HepG2 (cell line): Measurements from ENCODE around the gene KCNH1. TPM values are rescaled to one million over a fixed set of nuclear protein-coding genes. Genes with fewer than 3 reads are reported as not detected.

Experiments used
- ATAC-seq: fragments of 200-7000 bp; cut with Tn5 transposase; 3 replicates; pipeline ENCODE4 v1.9.1; 2020; ENCODE audit warnings: mild to moderate bottlenecking, moderate library complexity
- BruUV-seq: library from RNA; stranded (reverse); fragments of 400-500 nt; replicated peaks from 2 replicates; lab custom pipeline; 2021; lab: Mats Ljungman, UMichigan
- CTCF ChIA-PET: fragments of 300-600 bp; formaldehyde crosslinking; extraction: SDS; loops from one replicate; lab custom pipeline; 2021; ENCODE audit warnings: low total read pairs, inconsistent platforms, low intra/inter-chr PET ratio; lab: Yijun Ruan, JAX
- POLR2A ChIA-PET: fragments of 350-600 bp; sonication (Branson Sonifier 250); formaldehyde crosslinking; loops from one replicate; lab custom pipeline; 2020; ENCODE audit warnings: antibody characterized with exemption, inconsistent platforms; lab: Yijun Ruan, JAX
- DNase-seq: peaks from one replicate; pipeline ENCODE4 v3.0.0-alpha.2; 2015; ENCODE audit warnings: low spot score
- FAIRE-seq: peaks from 3 replicates; lab custom pipeline; 2011; peaks lifted over from hg19 to GRCh38; lab: Jason Lieb, UNC
- H2AFZ ChIP-seq: one replicate; pipeline ENCODE4 v1.6.1; 2011; ENCODE audit warnings: low read length, inconsistent platforms
- H3K27ac ChIP-seq: fragments of 300-600 bp; 3 replicates; pipeline ENCODE4 v1.8.0; 2011; ENCODE audit warnings: mixed run types, mild to moderate bottlenecking, mixed read lengths, low read length, inconsistent platforms; ENCODE audit not compliant: insufficient read depth; ENCODE audit errors: extremely low read length
- H3K27me3 ChIP-seq, 2 experiments: fragments of 200-600 bp in 1 of 2; 2 replicates in 1 of 2; 3 replicates in 1 of 2; pipeline versions ENCODE4 v1.6.0 to v1.8.0; 2011; ENCODE audit warnings: low read length in 2 of 2, mild to moderate bottlenecking in 2 of 2, moderate library complexity in 2 of 2, inconsistent platforms in 1 of 2; ENCODE audit not compliant: insufficient read depth in 2 of 2, control insufficient read depth in 1 of 2
- H3K36me3 ChIP-seq, 2 experiments: fragments of 200-600 bp in 1 of 2; replicated peaks in 1 of 2; 2 replicates in 1 of 2; 3 replicates in 1 of 2; pipeline versions ENCODE4 v1.5.1 to v1.8.0; 2011; ENCODE audit warnings: low read length in 2 of 2, inconsistent platforms in 1 of 2; ENCODE audit not compliant: insufficient read depth in 2 of 2, control insufficient read depth in 1 of 2
- H3K4me1 ChIP-seq: 2 replicates; pipeline ENCODE4 v1.5.1; 2012; ENCODE audit warnings: low read length, inconsistent platforms; ENCODE audit not compliant: insufficient read depth
- H3K4me2 ChIP-seq: 2 replicates; pipeline ENCODE4 v1.6.0; 2011; ENCODE audit warnings: low read depth, low read length, inconsistent platforms
- H3K4me3 ChIP-seq, 3 experiments: fragments of 200-600 bp in 1 of 3; sonication (generic), shearing (Covaris generic) in 1 of 3; replicated peaks in 1 of 3; 2 replicates each; pipeline ENCODE4 v1.5.1; 2011 to 2016; ENCODE audit warnings: low read length in 3 of 3, inconsistent platforms in 2 of 3, low read depth in 2 of 3, mild to moderate bottlenecking in 2 of 3, control low read depth in 1 of 3, mixed read lengths in 1 of 3; ENCODE audit not compliant: insufficient read depth in 1 of 3
- H3K79me2 ChIP-seq: one replicate; pipeline ENCODE4 v1.6.1; 2011; ENCODE audit warnings: low read length, inconsistent platforms; ENCODE audit not compliant: insufficient read depth
- H3K9ac ChIP-seq: 2 replicates; pipeline ENCODE4 v1.6.0; 2011; ENCODE audit warnings: mild to moderate bottlenecking, low read depth, low read length, inconsistent platforms; ENCODE audit not compliant: insufficient read depth
- H3K9me3 ChIP-seq: 2 replicates; pipeline ENCODE4 v1.5.1; 2012; ENCODE audit warnings: mild to moderate bottlenecking, low read length
- H4K20me1 ChIP-seq: 2 replicates; pipeline ENCODE4 v1.6.0; 2011; ENCODE audit warnings: inconsistent platforms, mild to moderate bottlenecking, low read length, moderate library complexity; ENCODE audit not compliant: insufficient read depth
- ETV6 ChIP-seq: sonication (generic); formaldehyde crosslinking; conservative IDR thresholded peaks from 2 replicates; pipeline ENCODE4 v1.4.0; 2020; ENCODE audit warnings: missing genetic modification reagents
- FLYWCH1 ChIP-seq: sonication (generic); formaldehyde crosslinking; IDR thresholded peaks from 2 replicates; pipeline ENCODE4 v1.8.1; 2023; ENCODE audit warnings: mild to moderate bottlenecking, missing genetic modification reagents
- HMG20A ChIP-seq: IDR thresholded peaks from 2 replicates; pipeline ENCODE4 v1.6.1; 2016; ENCODE audit warnings: borderline replicate concordance
- KLF9 ChIP-seq: IDR thresholded peaks from 2 replicates; pipeline ENCODE4 v1.6.1; 2016; ENCODE audit warnings: low read depth
- MAFK ChIP-seq, 2 experiments: IDR thresholded peaks in 1 of 2; conservative IDR thresholded peaks in 1 of 2; 2 replicates each; pipeline ENCODE4 v1.6.1; 2011; ENCODE audit warnings: improper control_type of control experiment in 2 of 2, low read length in 2 of 2
- NFRKB ChIP-seq: fragments of 450-650 bp; IDR thresholded peaks from 2 replicates; pipeline ENCODE4 v1.6.1; 2017
- NR2F2 ChIP-seq: IDR thresholded peaks from 2 replicates; pipeline ENCODE4 v1.6.1; 2012; ENCODE audit warnings: low read depth, inconsistent platforms, borderline replicate concordance
- SMC3 ChIP-seq: IDR thresholded peaks from 2 replicates; pipeline ENCODE4 v1.6.1; 2011; ENCODE audit warnings: low read length, improper control_type of control experiment
- TGIF2 ChIP-seq: IDR thresholded peaks from 2 replicates; pipeline ENCODE4 v1.6.1; 2016; ENCODE audit warnings: control low read depth, missing compliant biosample characterization
- ZBTB8A ChIP-seq: sonication (generic); formaldehyde crosslinking; IDR thresholded peaks from 2 replicates; pipeline ENCODE4 v1.4.0; 2020; ENCODE audit warnings: mild to moderate bottlenecking, low read depth, missing genetic modification reagents, borderline replicate concordance
- ZNF235 ChIP-seq: sonication (generic); formaldehyde crosslinking; IDR thresholded peaks from 2 replicates; pipeline ENCODE4 v1.8.1; 2023; ENCODE audit warnings: mild to moderate bottlenecking, missing genetic modification reagents, borderline replicate concordance
- ZNF326 ChIP-seq: sonication (generic); formaldehyde crosslinking; IDR thresholded peaks from 2 replicates; pipeline ENCODE4 v1.4.0; 2020; ENCODE audit warnings: missing genetic modification reagents, borderline replicate concordance
- ZNF354B ChIP-seq: sonication (generic); formaldehyde crosslinking; IDR thresholded peaks from 2 replicates; pipeline ENCODE4 v1.8.0; 2022; ENCODE audit warnings: mild to moderate bottlenecking, missing genetic modification reagents
- WGBS: methylation state at CpG from one replicate; pipeline ENCODE4 v1.1.6; 2017; ENCODE audit warnings: low lambda C conversion rate; 5-methylcytosine and 5-hydroxymethylcytosine counted together
- in situ Hi-C: cut with HindIII; loops from 2 replicates; pipeline ENCODE4 v1.10.0; 2017; ENCODE audit warnings: low pct_unique_long_range_greater_than_20kb; ENCODE audit not compliant: extremely low pct_ligation_motif_present
- intact Hi-C: fragments of 100-400 bp; cut with micrococcal nuclease; formaldehyde crosslinking; loops from one replicate; pipeline ENCODE4 v1.10.0; 2022; ENCODE audit not compliant: unreplicated experiment
- polyA plus RNA-seq, 8 experiments: library from polyadenylated mRNA; depleted of rRNA in 3 of 8; stranded (reverse) in 7 of 8; unstranded in 1 of 8; fragments of >200 nt; fragmentation: Illumina TruSeq in 4 of 8; extraction: Trizol in 4 of 8; gene quantifications; 2 replicates each; pipeline versions ENCODE4 v1.2.1 to v1.2.3, GENCODE V29; 2011 to 2016; ENCODE audit warnings: low read depth in 4 of 8, missing spikeins in 1 of 8, mixed read lengths in 1 of 8; ENCODE audit not compliant: insufficient read depth in 1 of 8
- total RNA-seq, 5 experiments: library from RNA; depleted of rRNA; stranded (reverse); fragments of >200 nt; fragmentation: Illumina TruSeq; extraction: Trizol; gene quantifications; 2 replicates each; pipeline ENCODE4 v1.2.3, GENCODE V29; 2016; ENCODE audit warnings: low read depth in 1 of 5
- TF ChIP-seq, protein P1 (sequence below): sonication (generic); formaldehyde crosslinking; IDR thresholded peaks from 2 replicates; pipeline ENCODE4 v1.4.0; 2020; ENCODE audit warnings: missing genetic modification reagents
- TF ChIP-seq, protein P2 (sequence below): sonication (generic); formaldehyde crosslinking; conservative IDR thresholded peaks from 2 replicates; pipeline ENCODE4 v1.8.0; 2022; ENCODE audit warnings: mild to moderate bottlenecking, moderate library complexity, missing genetic modification reagents
- TF ChIP-seq, protein P3 (sequence below): conservative IDR thresholded peaks from 2 replicates; pipeline ENCODE4 v1.6.1; 2018; ENCODE audit warnings: missing genetic modification reagents
- TF ChIP-seq, protein P4 (sequence below): sonication (generic); formaldehyde crosslinking; IDR thresholded peaks from 2 replicates; pipeline ENCODE4 v1.4.0; 2020; ENCODE audit warnings: missing genetic modification reagents

Gene KCNH1
- total and polyA plus RNA-seq, 2 of the 13 experiments (the other 11 are each of a cell fraction or from before 2014, with no cell fraction given), result not detected

DNA sequence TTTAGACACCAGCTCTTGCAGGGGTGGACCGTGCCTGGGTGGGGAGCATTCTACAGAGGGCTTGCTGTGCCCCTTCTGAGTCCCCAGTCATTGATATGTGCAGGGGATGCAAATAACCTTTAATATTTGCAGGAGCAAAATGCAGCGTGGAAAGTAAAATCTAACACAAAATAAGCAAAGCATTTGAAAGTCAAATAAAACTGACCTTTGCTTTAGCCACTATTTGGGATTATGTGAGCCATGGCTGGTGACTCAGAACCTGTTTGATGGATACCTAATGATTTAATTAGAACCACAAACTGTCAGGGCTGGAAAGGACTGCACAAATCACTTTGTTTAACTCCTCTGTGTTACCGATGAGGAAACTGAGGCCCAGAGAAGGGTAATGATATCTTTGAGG, 427.7 kb downstream of the KCNH1 start:
- intact Hi-C loops (no loop called here), in situ Hi-C loops (loop anchor here (10.0 kb wide), 1 partner anchor 429 kb away; the partner anchor contains the start of gene KCNH1)
- POLR2A ChIA-PET, result no interaction called here
- no peak overlapping the region for H3K9ac ChIP-seq
- H3K4me2 ChIP-seq, result no peak overlapping the region
- no peaks in the 10 kb centered on the region for H3K36me3 ChIP-seq
- BruUV-seq, result no TSS peak
- CTCF ChIA-PET, result no interaction called here
- no peak overlapping the region for H3K27ac ChIP-seq
- no peaks in the 10 kb centered on the region for H3K9me3 ChIP-seq
- H3K79me2 ChIP-seq, result no peaks in the 10 kb centered on the region
- no peaks in the 10 kb centered on the region for H3K4me1 ChIP-seq
- no peaks in the 10 kb centered on the region for H3K27me3 ChIP-seq
- TF ChIP-seq, protein P1, sequence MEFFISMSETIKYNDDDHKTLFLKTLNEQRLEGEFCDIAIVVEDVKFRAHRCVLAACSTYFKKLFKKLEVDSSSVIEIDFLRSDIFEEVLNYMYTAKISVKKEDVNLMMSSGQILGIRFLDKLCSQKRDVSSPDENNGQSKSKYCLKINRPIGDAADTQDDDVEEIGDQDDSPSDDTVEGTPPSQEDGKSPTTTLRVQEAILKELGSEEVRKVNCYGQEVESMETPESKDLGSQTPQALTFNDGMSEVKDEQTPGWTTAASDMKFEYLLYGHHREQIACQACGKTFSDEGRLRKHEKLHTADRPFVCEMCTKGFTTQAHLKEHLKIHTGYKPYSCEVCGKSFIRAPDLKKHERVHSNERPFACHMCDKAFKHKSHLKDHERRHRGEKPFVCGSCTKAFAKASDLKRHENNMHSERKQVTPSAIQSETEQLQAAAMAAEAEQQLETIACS (CRISPR knock-in tag), result no peak
- TF ChIP-seq ETV6, result no peak
- TF ChIP-seq MAFK (conservative IDR thresholded peaks at IDR 0.05 in 1 of 2, IDR thresholded peaks at IDR 0.05 in 1 of 2; ENCODE audit: low read length in 2 of 2), result no peak
- no peak for TF ChIP-seq SMC3
- TF ChIP-seq, protein P2, sequence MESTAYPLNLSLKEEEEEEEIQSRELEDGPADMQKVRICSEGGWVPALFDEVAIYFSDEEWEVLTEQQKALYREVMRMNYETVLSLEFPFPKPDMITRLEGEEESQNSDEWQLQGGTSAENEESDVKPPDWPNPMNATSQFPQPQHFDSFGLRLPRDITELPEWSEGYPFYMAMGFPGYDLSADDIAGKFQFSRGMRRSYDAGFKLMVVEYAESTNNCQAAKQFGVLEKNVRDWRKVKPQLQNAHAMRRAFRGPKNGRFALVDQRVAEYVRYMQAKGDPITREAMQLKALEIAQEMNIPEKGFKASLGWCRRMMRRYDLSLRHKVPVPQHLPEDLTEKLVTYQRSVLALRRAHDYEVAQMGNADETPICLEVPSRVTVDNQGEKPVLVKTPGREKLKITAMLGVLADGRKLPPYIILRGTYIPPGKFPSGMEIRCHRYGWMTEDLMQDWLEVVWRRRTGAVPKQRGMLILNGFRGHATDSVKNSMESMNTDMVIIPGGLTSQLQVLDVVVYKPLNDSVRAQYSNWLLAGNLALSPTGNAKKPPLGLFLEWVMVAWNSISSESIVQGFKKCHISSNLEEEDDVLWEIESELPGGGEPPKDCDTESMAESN, result no peak
- TF ChIP-seq NFRKB, result no peak
- no peak for TF ChIP-seq ZBTB8A (CRISPR knock-in tag)
- no peak for TF ChIP-seq NR2F2
- TF ChIP-seq ZNF354B (CRISPR knock-in tag), result no peak
- TF ChIP-seq, protein P3, sequence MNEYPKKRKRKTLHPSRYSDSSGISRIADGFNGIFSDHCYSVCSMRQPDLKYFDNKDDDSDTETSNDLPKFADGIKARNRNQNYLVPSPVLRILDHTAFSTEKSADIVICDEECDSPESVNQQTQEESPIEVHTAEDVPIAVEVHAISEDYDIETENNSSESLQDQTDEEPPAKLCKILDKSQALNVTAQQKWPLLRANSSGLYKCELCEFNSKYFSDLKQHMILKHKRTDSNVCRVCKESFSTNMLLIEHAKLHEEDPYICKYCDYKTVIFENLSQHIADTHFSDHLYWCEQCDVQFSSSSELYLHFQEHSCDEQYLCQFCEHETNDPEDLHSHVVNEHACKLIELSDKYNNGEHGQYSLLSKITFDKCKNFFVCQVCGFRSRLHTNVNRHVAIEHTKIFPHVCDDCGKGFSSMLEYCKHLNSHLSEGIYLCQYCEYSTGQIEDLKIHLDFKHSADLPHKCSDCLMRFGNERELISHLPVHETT, result no peak
- no peak for TF ChIP-seq ZNF235 (CRISPR knock-in tag)
- TF ChIP-seq KLF9 (CRISPR knock-in tag), result no peak
- no peak for TF ChIP-seq TGIF2 (CRISPR knock-in tag)
- TF ChIP-seq HMG20A (CRISPR knock-in tag), result no peak
- no peak for TF ChIP-seq ZNF326 (CRISPR knock-in tag)
- TF ChIP-seq, protein P4, sequence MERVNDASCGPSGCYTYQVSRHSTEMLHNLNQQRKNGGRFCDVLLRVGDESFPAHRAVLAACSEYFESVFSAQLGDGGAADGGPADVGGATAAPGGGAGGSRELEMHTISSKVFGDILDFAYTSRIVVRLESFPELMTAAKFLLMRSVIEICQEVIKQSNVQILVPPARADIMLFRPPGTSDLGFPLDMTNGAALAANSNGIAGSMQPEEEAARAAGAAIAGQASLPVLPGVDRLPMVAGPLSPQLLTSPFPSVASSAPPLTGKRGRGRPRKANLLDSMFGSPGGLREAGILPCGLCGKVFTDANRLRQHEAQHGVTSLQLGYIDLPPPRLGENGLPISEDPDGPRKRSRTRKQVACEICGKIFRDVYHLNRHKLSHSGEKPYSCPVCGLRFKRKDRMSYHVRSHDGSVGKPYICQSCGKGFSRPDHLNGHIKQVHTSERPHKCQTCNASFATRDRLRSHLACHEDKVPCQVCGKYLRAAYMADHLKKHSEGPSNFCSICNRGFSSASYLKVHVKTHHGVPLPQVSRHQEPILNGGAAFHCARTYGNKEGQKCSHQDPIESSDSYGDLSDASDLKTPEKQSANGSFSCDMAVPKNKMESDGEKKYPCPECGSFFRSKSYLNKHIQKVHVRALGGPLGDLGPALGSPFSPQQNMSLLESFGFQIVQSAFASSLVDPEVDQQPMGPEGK (CRISPR knock-in tag), result no peak
- TF ChIP-seq FLYWCH1 (CRISPR knock-in tag), result no peak
- TF ChIP-seq, all 625 proteins: peak for 0
- H3K4me3 ChIP-seq, result no peak overlapping the region
- H4K20me1 ChIP-seq, result no peaks in the 10 kb centered on the region
- WGBS, result 8% methylated on average over 3 of the region's 3 CpGs
- DNase-seq, result no peak
- ATAC-seq, result no peak
- FAIRE-seq, result no peak
- H2AFZ ChIP-seq, result no peak overlapping the region
